HG03558 (cell line): Measurements from ENCODE around the gene UPK3A.
A peak's percentile ranks its signal among the peaks of the same experiment; 100 is the strongest.

Source experiments
- ATAC-seq: cut with Tn5 transposase; IDR thresholded peaks from one replicate; pipeline ENCODE4 v1.9.1; 2021; ENCODE audit warnings: moderate number of reproducible peaks; ENCODE audit not compliant: unreplicated experiment; ENCODE audit errors: extremely low read depth

UPK3A gene

GRCh38 chr22:45306139-45306538 is 21.4 kb downstream of the UPK3A start:
- ATAC-seq = no peak

GRCh38 chr22:45308391-45308956 is 23.7 kb downstream of the UPK3A start:
- no peak for ATAC-seq

GRCh38 chr22:45308957-45309421 is 24.2 kb downstream of the UPK3A start:
- ATAC-seq = peak; percentile 5

GRCh38 chr22:45309422-45310227 is 24.9 kb downstream of the UPK3A start, which contains the start of gene FAM118A:
Gene FAM118A, plus strand, starts transcription at chr22:45309934. Its CDS starts 12,446 bp downstream, at chr22:45322380.
- peak; percentile 49 for ATAC-seq

GRCh38 chr22:45310331-45310976 is 25.7 kb downstream of the UPK3A start:
- no peak for ATAC-seq

GRCh38 chr22:45310977-45311531 is 26.3 kb downstream of the UPK3A start:
- no peak for ATAC-seq

- ATAC-seq = no peak
These were observed 27.7 kb downstream of the UPK3A start for GRCh38 chr22:45312415-45312814.

GRCh38 chr22:45312856-45313255 is 28.1 kb downstream of the UPK3A start:
- ATAC-seq = no peak

- no peak for ATAC-seq
These were observed 29.4 kb downstream of the UPK3A start for GRCh38 chr22:45314054-45314721.

- no peak for ATAC-seq
These were observed 30.0 kb downstream of the UPK3A start for GRCh38 chr22:45314786-45315185.

GRCh38 chr22:45316796-45317526 is 32.2 kb downstream of the UPK3A start:
- no peak for ATAC-seq

- no peak for ATAC-seq
These were observed 32.9 kb downstream of the UPK3A start for GRCh38 chr22:45317551-45318167.

GRCh38 chr22:45318168-45318557 is 33.4 kb downstream of the UPK3A start:
- no peak for ATAC-seq

GRCh38 chr22:45318558-45319323 is 34.0 kb downstream of the UPK3A start:
- ATAC-seq = no peak

- ATAC-seq = no peak
These were observed 34.6 kb downstream of the UPK3A start for GRCh38 chr22:45319324-45319685.

GRCh38 chr22:45320357-45320976 is 35.7 kb downstream of the UPK3A start:
- ATAC-seq = no peak

- ATAC-seq = no peak
These were observed 37.1 kb downstream of the UPK3A start for GRCh38 chr22:45321827-45322226.

- ATAC-seq = no peak
These were observed 38.2 kb downstream of the UPK3A start for GRCh38 chr22:45322873-45323525.
